T-helper 17 cell (primary cell): ENCODE data around the gene TMEM14B. TPM values are rescaled to one million over a fixed set of nuclear protein-coding genes. Genes with fewer than 3 reads are reported as not detected.
A peak's percentile ranks its signal among the peaks of the same experiment; 100 is the strongest.
"Not testable (repeated sequence)": the region's sequence is repeated elsewhere in the genome, so short reads cannot be mapped to it uniquely, and the experiment has no call there.

Experiments used
- ATAC-seq: fragments of 150-1000 bp; cut with Tn5 transposase; 2 replicates; pipeline ENCODE4 v1.10.0; 2021; ENCODE audit warnings: mild to moderate bottlenecking, moderate library complexity
- DNase-seq, 3 donors: peaks; one replicate each; pipeline versions ENCODE4 v3.0.0 to v3.0.0-alpha.2; 2020 to 2021
- H3K9me3 ChIP-seq: one replicate; pipeline ENCODE4 v1.7.0; 2013; ENCODE audit warnings: low read length, mild to moderate bottlenecking; ENCODE audit not compliant: control insufficient read depth, poor library complexity, severe bottlenecking
- H3K27ac Mint-ChIP-seq: one replicate; pipeline ENCODE4 v1.8.0; 2022; ENCODE audit warnings: mild to moderate bottlenecking, moderate library complexity, mixed read lengths
- H3K27me3 Mint-ChIP-seq: one replicate; pipeline ENCODE4 v1.8.0; 2022; ENCODE audit warnings: mixed read lengths
- H3K36me3 Mint-ChIP-seq: one replicate; pipeline ENCODE4 v1.8.0; 2022; ENCODE audit warnings: low read depth, mixed read lengths
- H3K4me1 Mint-ChIP-seq: one replicate; pipeline ENCODE4 v1.8.0; 2022; ENCODE audit warnings: mild to moderate bottlenecking, mixed read lengths
- H3K4me3 Mint-ChIP-seq: one replicate; pipeline ENCODE4 v1.8.0; 2022; ENCODE audit warnings: mild to moderate bottlenecking, moderate library complexity, mixed read lengths
- total RNA-seq, 4 donors: library from RNA in 2 of 4; stranded (reverse) in 2 of 4; gene quantifications; one replicate each; pipeline ENCODE4 v1.2.3 and lab custom pipeline; 2022 to 2026

TMEM14B gene
- total RNA-seq, 2 donors from 2014 or later: 50.8 to 59.8 TPM

GRCh38 chr6:10730254-10730653 is 17.4 kb upstream of the TMEM14B start:
- Mint-ChIP-seq H3K4me1 (peaks cover 18% of the 10 kb centered on the region), H3K4me3 (no peak overlapping the region), H3K27me3 (no peaks in the 10 kb centered on the region), H3K36me3 (peaks cover 9% of the 10 kb centered on the region), H3K27ac (no peak overlapping the region)
- DNase-seq (no peak), ATAC-seq (no peak)
- H3K9me3 ChIP-seq: no peaks in the 10 kb centered on the region

GRCh38 chr6:10733151-10733715 is 14.4 kb upstream of the TMEM14B start:
- H3K9me3 ChIP-seq: no peaks in the 10 kb centered on the region
- ATAC-seq (no peak), DNase-seq (no peak)
- no peaks in the 10 kb centered on the region for H3K27me3 Mint-ChIP-seq
- no peak overlapping the region for H3K27ac Mint-ChIP-seq
- peaks cover 3% of the 10 kb centered on the region for H3K36me3 Mint-ChIP-seq
- H3K4me1 Mint-ChIP-seq: peaks cover 8% of the 10 kb centered on the region
- no peak overlapping the region for H3K4me3 Mint-ChIP-seq

DNA sequence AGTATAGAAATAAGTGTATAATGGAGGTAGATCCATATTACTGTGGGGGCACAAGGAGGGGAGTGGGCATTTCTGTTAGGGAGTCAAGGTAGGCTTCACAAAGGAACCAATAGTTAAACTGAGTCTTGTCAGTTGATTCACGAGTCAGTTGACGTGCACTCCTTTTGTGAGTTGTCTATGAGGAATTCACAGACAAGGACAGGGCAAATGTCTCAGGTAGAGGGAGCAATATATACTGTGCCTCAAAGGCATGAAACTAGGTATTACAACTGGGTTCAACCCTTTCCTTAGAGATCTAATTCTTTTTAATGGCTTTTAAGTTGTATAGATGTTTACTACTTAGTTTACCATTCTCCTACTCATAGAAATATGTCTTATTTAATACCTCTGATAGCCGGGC is 13.7 kb upstream of the TMEM14B start:
- Mint-ChIP-seq H3K27me3 (no peaks in the 10 kb centered on the region), H3K36me3 (peaks cover 2% of the 10 kb centered on the region), H3K4me3 (no peak overlapping the region), H3K4me1 (peaks cover 7% of the 10 kb centered on the region), H3K27ac (no peak overlapping the region)
- no peak for ATAC-seq
- no peaks in the 10 kb centered on the region for H3K9me3 ChIP-seq
- no peak for DNase-seq

GRCh38 chr6:10736731-10737130 is 10.9 kb upstream of the TMEM14B start:
- ATAC-seq: no peak
- no peak for DNase-seq
- H3K9me3 ChIP-seq: no peaks in the 10 kb centered on the region
- H3K27me3 Mint-ChIP-seq: no peaks in the 10 kb centered on the region
- H3K4me1 Mint-ChIP-seq: peaks cover 4% of the 10 kb centered on the region
- no peaks in the 10 kb centered on the region for H3K36me3 Mint-ChIP-seq
- H3K4me3 Mint-ChIP-seq: no peak overlapping the region
- no peak overlapping the region for H3K27ac Mint-ChIP-seq

DNA sequence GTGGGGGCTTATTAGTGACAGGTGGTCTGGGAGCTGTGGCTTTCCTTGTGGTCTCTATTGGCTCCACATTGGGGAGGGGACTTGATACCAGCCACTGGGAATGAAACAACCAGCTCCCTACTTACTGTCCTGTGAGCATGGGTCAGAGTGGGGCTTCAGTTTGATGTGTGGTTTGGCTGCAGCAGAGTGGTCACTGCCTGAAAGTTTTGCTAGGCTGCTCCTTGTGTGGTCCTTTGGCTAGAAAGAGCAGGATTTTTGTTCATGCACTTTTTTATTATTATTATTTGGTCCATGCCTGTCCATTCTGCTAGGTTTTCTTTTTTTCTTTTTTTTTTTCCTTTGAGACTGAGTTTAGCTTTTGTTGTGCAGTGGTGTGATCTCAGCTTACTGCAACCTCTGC is 7.5 kb upstream of the TMEM14B start:
- Mint-ChIP-seq H3K36me3 (no peaks in the 10 kb centered on the region), H3K27ac (no peak overlapping the region), H3K4me1 (peaks cover 9% of the 10 kb centered on the region), H3K27me3 (no peaks in the 10 kb centered on the region), H3K4me3 (no peak overlapping the region)
- ATAC-seq (no peak), DNase-seq (no peak)
- no peaks in the 10 kb centered on the region for H3K9me3 ChIP-seq

DNA sequence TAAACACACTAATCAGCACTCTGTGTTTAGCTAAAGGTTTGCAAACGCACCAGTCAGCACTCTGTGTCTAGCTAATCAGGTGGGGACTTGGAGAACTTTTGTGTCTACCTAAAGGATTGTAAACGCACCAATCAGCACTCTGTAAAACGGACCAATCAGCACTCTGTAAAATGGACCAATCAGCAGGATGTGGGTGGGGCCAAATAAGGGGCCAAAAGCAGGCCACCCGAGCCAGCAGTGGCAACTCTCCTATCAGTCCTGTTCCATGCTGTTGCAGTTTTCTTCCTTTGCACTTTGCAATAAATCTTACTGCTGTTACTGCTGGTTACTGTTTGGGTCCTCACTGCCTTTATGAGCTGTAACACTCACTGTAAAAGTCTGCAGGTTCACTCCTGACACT is 6.0 kb upstream of the TMEM14B start:
- H3K9me3 ChIP-seq, DNase-seq, H3K36me3 Mint-ChIP-seq, ATAC-seq, H3K27ac Mint-ChIP-seq, H3K4me3 Mint-ChIP-seq, H3K27me3 Mint-ChIP-seq: not testable (repeated sequence)
- peaks cover 15% of the 10 kb centered on the region for H3K4me1 Mint-ChIP-seq

- H3K27ac Mint-ChIP-seq: no peak overlapping the region
- H3K4me3 Mint-ChIP-seq: no peak overlapping the region
- peaks cover 19% of the 10 kb centered on the region for H3K4me1 Mint-ChIP-seq
- no peaks in the 10 kb centered on the region for H3K9me3 ChIP-seq
- H3K36me3 Mint-ChIP-seq: peaks cover 2% of the 10 kb centered on the region
- ATAC-seq: no peak
- no peaks in the 10 kb centered on the region for H3K27me3 Mint-ChIP-seq
- DNase-seq: no peak
Measured at GRCh38 chr6:10742251-10742650, 5.4 kb upstream of the TMEM14B start.

DNA sequence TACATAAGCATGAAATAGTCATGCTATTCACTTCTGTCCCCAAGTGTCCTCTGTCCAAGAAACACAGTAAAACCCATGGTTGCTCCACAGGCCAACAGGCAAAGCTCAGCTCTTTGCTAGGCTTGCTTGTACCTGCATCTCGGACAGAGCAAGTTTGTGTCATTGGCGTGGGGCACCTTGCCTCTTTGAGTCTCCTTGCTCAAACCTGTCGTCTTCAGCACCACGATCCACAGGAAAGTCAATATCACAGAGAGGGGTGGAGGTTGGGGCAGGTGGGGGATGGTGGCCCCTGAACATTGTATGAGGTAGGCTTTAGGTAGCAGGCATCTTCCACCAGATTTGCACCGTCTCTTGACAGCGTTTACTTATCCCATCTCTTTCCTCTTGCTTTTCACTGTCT is 4.1 kb upstream of the TMEM14B start:
- ATAC-seq (no peak), DNase-seq (no peak)
- Mint-ChIP-seq H3K27ac (no peak overlapping the region), H3K27me3 (no peaks in the 10 kb centered on the region), H3K36me3 (peaks cover 2% of the 10 kb centered on the region), H3K4me3 (no peak overlapping the region), H3K4me1 (peaks cover 22% of the 10 kb centered on the region)
- H3K9me3 ChIP-seq: no peaks in the 10 kb centered on the region

GRCh38 chr6:10745116-10745515 is 2.5 kb upstream of the TMEM14B start:
- no peak for ATAC-seq
- no peak overlapping the region for H3K27ac Mint-ChIP-seq
- H3K27me3 Mint-ChIP-seq: no peaks in the 10 kb centered on the region
- peak overlapping the region; percentile 59 for H3K4me3 Mint-ChIP-seq
- peaks cover 32% of the 10 kb centered on the region for H3K4me1 Mint-ChIP-seq
- no peaks in the 10 kb centered on the region for H3K9me3 ChIP-seq
- peaks cover 2% of the 10 kb centered on the region for H3K36me3 Mint-ChIP-seq
- no peak for DNase-seq

DNA sequence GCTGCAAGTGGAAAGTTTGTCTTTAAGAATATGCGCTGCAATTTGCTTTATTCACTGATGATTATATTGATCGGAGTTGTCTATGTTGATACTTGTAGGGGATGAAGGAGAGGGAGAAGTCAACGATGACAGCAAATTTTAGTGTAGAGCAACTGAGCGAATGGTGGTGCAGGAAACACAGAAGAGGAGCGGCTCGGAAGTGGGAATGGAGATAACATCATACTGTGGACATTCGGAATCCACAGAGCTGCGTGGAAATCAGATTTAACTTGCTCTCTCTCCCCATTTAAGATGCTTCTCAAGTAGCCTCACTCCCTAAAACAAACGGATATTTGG is 722 bp upstream of the TMEM14B start:
- no peaks in the 10 kb centered on the region for H3K9me3 ChIP-seq
- DNase-seq (no peak), ATAC-seq (no peak)
- H3K4me3 Mint-ChIP-seq: peak overlapping the region; percentile 92
- peaks cover 41% of the 10 kb centered on the region for H3K4me1 Mint-ChIP-seq
- H3K36me3 Mint-ChIP-seq: peaks cover 2% of the 10 kb centered on the region
- H3K27me3 Mint-ChIP-seq: no peaks in the 10 kb centered on the region
- peak overlapping the region; percentile 95 for H3K27ac Mint-ChIP-seq

DNA sequence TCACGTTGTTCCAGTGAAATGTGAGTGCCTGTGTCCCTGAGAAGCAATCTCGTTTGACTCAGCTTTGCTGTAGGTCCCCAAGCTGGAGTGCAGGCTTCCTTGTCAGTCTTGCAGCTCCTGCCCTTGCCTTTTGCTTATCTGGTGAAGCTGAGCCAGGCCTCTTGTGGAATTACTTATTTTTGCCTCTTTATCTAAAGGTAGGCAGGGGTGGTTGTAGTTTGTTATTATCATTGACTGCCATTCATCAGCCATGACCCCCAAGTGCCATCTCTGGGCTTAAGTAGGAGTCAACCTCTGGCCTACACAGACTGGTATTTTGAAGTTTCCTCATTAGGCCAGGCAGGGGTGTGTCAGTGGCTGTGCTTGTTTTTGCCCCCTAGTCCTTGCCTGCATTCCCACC is 2.1 kb downstream of the TMEM14B start:
- Mint-ChIP-seq H3K27me3 (no peaks in the 10 kb centered on the region), H3K36me3 (peaks cover 7% of the 10 kb centered on the region), H3K4me3 (no peak overlapping the region), H3K4me1 (peaks cover 50% of the 10 kb centered on the region), H3K27ac (peak overlapping the region; percentile 49)
- no peak for DNase-seq
- H3K9me3 ChIP-seq: no peaks in the 10 kb centered on the region
- no peak for ATAC-seq

DNA sequence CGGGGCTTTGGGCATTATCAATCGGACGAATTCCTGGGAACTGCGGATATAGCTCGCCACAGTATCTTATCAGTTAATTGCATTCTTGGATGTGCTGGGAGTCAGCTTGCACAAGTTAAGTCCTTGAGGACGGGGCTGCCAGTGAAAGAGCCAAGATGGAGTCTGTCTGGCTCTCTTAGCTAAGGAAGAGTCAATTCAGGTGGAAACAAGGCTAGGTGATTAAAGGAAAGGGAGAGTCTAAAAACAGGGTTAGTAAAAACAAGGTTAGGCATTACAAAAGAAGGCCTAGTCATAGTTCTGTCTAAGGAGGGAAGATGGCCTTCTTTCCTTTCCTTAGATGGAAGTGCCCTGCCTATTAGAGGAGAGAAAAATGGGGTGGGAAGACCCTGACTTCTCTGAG is 3.0 kb downstream of the TMEM14B start:
- not testable (repeated sequence) for H3K4me3 Mint-ChIP-seq, H3K9me3 ChIP-seq, DNase-seq, H3K27me3 Mint-ChIP-seq, ATAC-seq, H3K36me3 Mint-ChIP-seq
- H3K27ac Mint-ChIP-seq: peak overlapping the region; percentile 49
- peaks cover 51% of the 10 kb centered on the region for H3K4me1 Mint-ChIP-seq

GRCh38 chr6:10751757-10752156 is 4.2 kb downstream of the TMEM14B start:
- not testable (repeated sequence) for H3K9me3 ChIP-seq, DNase-seq, H3K4me3 Mint-ChIP-seq, ATAC-seq, H3K27ac Mint-ChIP-seq, H3K27me3 Mint-ChIP-seq, H3K36me3 Mint-ChIP-seq
- H3K4me1 Mint-ChIP-seq: peaks cover 44% of the 10 kb centered on the region

GRCh38 chr6:10756085-10756484 is 8.5 kb downstream of the TMEM14B start:
- H3K27me3 Mint-ChIP-seq: no peaks in the 10 kb centered on the region
- H3K9me3 ChIP-seq: no peaks in the 10 kb centered on the region
- no peak overlapping the region for H3K4me3 Mint-ChIP-seq
- ATAC-seq (no peak), DNase-seq (no peak)
- H3K36me3 Mint-ChIP-seq: peaks cover 6% of the 10 kb centered on the region
- no peak overlapping the region for H3K27ac Mint-ChIP-seq
- H3K4me1 Mint-ChIP-seq: peaks cover 27% of the 10 kb centered on the region
